Aorta (tissue), 5 donors: Measurements from ENCODE around the gene LRRC4C. TPM values are rescaled to one million over a fixed set of nuclear protein-coding genes. Genes with fewer than 3 reads are reported as not detected.

Experiments
- ATAC-seq: fragments of 200-7000 bp; cut with Tn5 transposase; one replicate; pipeline ENCODE4 v1.9.1; 2022; ENCODE audit warnings: moderate library complexity; ENCODE audit not compliant: low FRiP score
- DNase-seq, 2 donors: peaks; one replicate each; pipeline ENCODE4 v3.0.0-alpha.2; 2020
- H3K27ac ChIP-seq, 2 donors: one replicate each; pipeline ENCODE4 v1.5.1; 2013; ENCODE audit warnings: low read length in 2 of 2, mild to moderate bottlenecking in 2 of 2, moderate library complexity in 2 of 2, control low read depth in 1 of 2, inconsistent platforms in 1 of 2, low read depth in 1 of 2
- H3K27me3 ChIP-seq, 2 donors: one replicate each; pipeline ENCODE4 v1.6.1; 2013; ENCODE audit warnings: control low read depth in 1 of 2, low read length in 1 of 2, mild to moderate bottlenecking in 1 of 2, moderate library complexity in 1 of 2; ENCODE audit not compliant: insufficient read depth in 2 of 2, control insufficient read depth in 1 of 2
- H3K36me3 ChIP-seq, 2 donors: one replicate each; pipeline ENCODE4 v1.6.1; 2013; ENCODE audit warnings: control low read depth in 1 of 2, low read length in 1 of 2, mild to moderate bottlenecking in 1 of 2; ENCODE audit not compliant: insufficient read depth in 2 of 2, control insufficient read depth in 1 of 2
- H3K4me1 ChIP-seq, 2 donors: one replicate each; pipeline ENCODE4 v1.6.1; 2013; ENCODE audit warnings: low read length in 2 of 2, control low read depth in 1 of 2, mild to moderate bottlenecking in 1 of 2, moderate library complexity in 1 of 2; ENCODE audit not compliant: insufficient read depth in 2 of 2, control insufficient read depth in 1 of 2
- H3K4me3 ChIP-seq, 2 donors: one replicate each; pipeline ENCODE4 v1.5.1; 2013; ENCODE audit warnings: low read length in 2 of 2, control low read depth in 1 of 2, mild to moderate bottlenecking in 1 of 2
- H3K9me3 ChIP-seq: one replicate; pipeline ENCODE4 v1.6.1; 2013; ENCODE audit warnings: mild to moderate bottlenecking, low read length; ENCODE audit not compliant: control insufficient read depth
- WGBS, 2 donors: extraction: QIAGEN DNeasy Blood & Tissue Kit; methylation state at CpG; one replicate each; pipeline ENCODE4 v1.1.7; 2013; 5-methylcytosine and 5-hydroxymethylcytosine counted together
- intact Hi-C, 2 donors: fragments of 100-400 bp; cut with DNase I; formaldehyde crosslinking; loops; one replicate each; pipeline versions ENCODE4 v1.14.2 to v1.15.0; 2022
- polyA plus RNA-seq, 2 donors: library from polyadenylated mRNA; stranded (reverse); fragments of 200-250 nt; gene quantifications; one replicate each; pipeline ENCODE4 v1.2.3, GENCODE V29; 2013
- total RNA-seq, 2 donors: library from RNA; stranded (reverse); fragmentation: NEBNext Ultra II Directional; extraction: Animal tissue kit (Norgen Biotek cat#: 25700); gene quantifications; one replicate each; pipeline ENCODE4 v1.2.1, GENCODE V29; 2021
- donor health status: healthy with polysubstance abuse.
- donor health status: Bipolar disorder and iron deficiency.
- donor health status: DM: no; HTN: no; CAD: no.
- donor health status: DM: no; HTN: no; CAD: no.
- donor health status: DM: yes; HTN: yes; CAD: no.

The LRRC4C gene
- total and polyA plus RNA-seq, 4 donors = 0.63 to 1.9 (median 0.97) TPM

DNA sequence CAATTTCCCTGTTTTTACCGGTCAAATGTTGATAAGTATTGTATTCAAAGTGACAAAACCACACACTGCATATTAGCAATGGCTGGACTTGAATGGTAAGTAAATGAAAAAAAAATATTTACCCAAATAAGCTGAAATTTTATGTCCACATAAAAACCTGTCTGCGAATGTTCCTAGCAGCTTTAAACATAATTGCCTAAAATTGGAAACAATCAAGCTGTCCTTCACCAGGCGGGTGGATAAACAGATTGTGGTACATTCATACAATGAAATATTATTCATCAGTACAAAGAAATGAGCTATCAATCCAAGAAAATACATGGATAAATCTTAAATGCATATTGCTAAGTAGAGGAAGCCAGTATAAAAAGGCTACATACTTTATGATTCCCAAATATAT, 1067.8 kb downstream of the LRRC4C start:
- H3K27me3 ChIP-seq = no peaks in the 10 kb centered on the region
- H3K36me3 ChIP-seq = no peaks in the 10 kb centered on the region
- no peaks in the 10 kb centered on the region for H3K9me3 ChIP-seq
- no peak overlapping the region for H3K27ac ChIP-seq
- H3K4me3 ChIP-seq = no peak overlapping the region
- H3K4me1 ChIP-seq = no peaks in the 10 kb centered on the region
- intact Hi-C loops = no loop called here
- 92 to 93% methylated on average over 3 of the region's 3 CpGs for WGBS, 2 donors
- no peak for ATAC-seq
- DNase-seq = no peak

DNA sequence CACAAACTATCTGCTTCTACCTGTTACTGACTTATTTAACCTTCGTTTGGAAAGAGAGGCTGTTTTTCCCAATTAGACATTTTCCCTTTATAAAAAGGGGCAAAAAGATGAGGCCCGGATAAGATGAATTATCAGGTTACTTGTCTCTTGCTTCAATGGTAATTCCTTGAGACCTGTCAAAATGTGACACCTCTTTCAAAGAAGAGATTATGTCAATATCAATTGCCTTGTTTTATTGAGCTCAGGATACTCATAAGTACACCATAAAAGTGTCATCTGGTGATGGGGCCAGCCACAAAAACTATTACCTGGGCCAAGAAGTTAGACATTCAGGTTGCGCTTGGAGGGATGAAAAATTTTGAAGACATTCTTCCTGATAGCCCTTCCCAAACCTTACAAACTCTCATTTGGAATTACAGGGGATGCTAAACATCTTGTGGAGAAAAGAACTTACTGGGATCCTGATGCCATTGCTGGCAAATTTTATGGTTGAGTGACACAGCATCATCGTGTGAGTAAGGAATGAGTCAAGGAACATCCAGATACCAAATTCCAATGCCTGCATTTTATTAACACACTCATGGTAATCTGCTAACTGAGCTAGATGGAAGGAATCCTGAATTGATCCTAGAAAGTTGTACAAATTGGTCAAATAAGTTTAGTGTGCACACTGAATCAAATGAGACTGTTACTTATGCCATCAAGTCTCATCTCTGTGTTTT, 1071.2 kb downstream of the LRRC4C start:
- no peaks in the 10 kb centered on the region for H3K9me3 ChIP-seq
- no peak overlapping the region for H3K4me3 ChIP-seq
- WGBS, 2 donors = 75 to 81% methylated on average over 4 of the region's 4 CpGs
- H3K4me1 ChIP-seq = no peaks in the 10 kb centered on the region
- ATAC-seq (no peak), DNase-seq (no peak)
- intact Hi-C loops = loop anchor here in 1 of 2 donors (10.0 kb wide), 1 partner anchor 57 kb away; no protein-coding TSS in a partner anchor
- H3K27ac ChIP-seq = no peak overlapping the region
- H3K27me3 ChIP-seq = no peaks in the 10 kb centered on the region
- H3K36me3 ChIP-seq = no peaks in the 10 kb centered on the region

DNA sequence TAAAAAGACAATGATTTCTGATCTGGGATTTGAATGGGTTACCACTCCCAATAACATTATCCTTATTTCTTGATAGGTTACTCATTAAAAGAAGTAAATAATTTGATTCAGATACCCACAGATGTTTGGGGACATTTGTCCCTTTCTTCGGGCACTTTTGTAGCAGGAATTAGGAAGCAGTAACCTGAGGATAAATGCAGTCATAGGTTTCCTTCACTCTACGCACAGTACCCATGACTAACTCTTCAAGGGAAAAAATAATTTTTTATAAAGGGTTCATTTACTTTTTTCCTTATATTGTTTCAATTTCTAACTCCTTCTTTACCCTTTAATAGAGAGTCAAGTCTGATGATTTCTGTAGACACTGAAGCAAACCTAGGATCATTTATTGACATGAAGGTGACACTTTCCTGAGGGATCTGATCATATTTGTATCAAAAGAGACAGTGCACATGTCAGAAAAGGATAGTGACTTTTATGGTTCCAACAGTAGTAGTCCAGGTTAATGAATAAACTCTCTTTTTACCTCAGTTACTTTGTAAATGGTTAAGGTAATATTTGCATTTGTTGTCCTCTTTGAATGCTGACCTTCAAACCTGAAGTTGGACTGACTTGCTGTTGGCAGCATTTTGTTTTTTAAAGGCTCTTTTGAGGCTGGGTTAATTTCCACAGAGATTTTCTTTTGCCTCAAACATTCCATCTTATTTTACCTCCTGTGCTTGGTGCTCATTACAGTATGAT, 1072.0 kb downstream of the LRRC4C start:
- no peak for DNase-seq
- H3K27me3 ChIP-seq = no peaks in the 10 kb centered on the region
- 83 to 88% methylated on average over 2 of the region's 2 CpGs for WGBS, 2 donors
- no peak overlapping the region for H3K27ac ChIP-seq
- no peak overlapping the region for H3K4me3 ChIP-seq
- intact Hi-C loops = loop anchor here in 1 of 2 donors (10.0 kb wide), 1 partner anchor 57 kb away; no protein-coding TSS in a partner anchor
- no peaks in the 10 kb centered on the region for H3K4me1 ChIP-seq
- H3K9me3 ChIP-seq = no peaks in the 10 kb centered on the region
- ATAC-seq = no peak
- no peaks in the 10 kb centered on the region for H3K36me3 ChIP-seq

DNA sequence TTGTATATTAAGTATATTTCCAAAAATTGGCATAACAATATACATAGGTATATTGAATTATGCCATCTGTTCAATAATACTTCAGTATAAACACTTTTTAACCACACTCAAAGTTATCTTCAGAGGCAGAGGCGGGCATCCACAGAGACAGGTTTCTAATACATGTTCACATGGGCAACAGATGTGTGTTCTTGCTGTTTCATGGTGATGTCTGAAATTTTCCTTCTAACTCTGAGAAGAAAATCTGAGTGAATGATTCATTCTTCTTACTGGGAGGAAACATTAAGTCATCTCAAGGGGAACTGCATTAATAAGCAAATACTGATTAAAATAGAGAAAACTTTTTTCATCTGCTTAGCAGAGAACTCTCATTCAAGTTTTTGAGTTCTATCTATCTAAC, 1074.5 kb downstream of the LRRC4C start:
- no peaks in the 10 kb centered on the region for H3K36me3 ChIP-seq
- no peaks in the 10 kb centered on the region for H3K9me3 ChIP-seq
- H3K4me1 ChIP-seq = no peaks in the 10 kb centered on the region
- 89 to 95% methylated on average over 1 of the region's 1 CpG for WGBS, 2 donors
- no peak overlapping the region for H3K27ac ChIP-seq
- no peaks in the 10 kb centered on the region for H3K27me3 ChIP-seq
- intact Hi-C loops = loop anchor here in 1 of 2 donors (10.0 kb wide), 1 partner anchor 60 kb away; no protein-coding TSS in a partner anchor
- ATAC-seq = no peak
- no peak for DNase-seq
- no peak overlapping the region for H3K4me3 ChIP-seq

DNA sequence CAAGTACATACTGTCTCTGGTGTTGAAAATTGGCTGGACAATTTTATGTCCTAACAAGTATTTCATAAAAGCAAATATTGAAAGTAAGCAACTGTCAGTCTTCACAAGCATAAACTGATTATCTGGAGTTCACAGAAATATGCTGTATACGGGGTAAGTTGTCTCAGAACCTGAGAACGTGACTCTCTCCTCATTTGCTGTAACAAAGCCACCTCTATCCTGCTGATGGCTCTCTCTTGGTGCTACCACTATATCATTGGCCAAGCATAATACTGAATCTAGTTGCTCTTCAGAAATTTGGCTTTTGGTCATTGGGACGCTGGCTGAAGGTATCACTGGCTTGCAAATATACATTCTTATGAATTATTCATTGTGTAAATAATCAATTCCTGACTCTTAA, 1078.0 kb downstream of the LRRC4C start:
- Histone ChIP-seq H3K4me1 (no peaks in the 10 kb centered on the region), H3K9me3 (no peaks in the 10 kb centered on the region), H3K27me3 (no peaks in the 10 kb centered on the region), H3K36me3 (no peaks in the 10 kb centered on the region), H3K27ac (no peak overlapping the region), H3K4me3 (no peak overlapping the region)
- ATAC-seq (no peak), DNase-seq (no peak)
- 83 to 84% methylated on average over 3 of the region's 3 CpGs for WGBS, 2 donors
- intact Hi-C loops = loop anchor here in 1 of 2 donors (10.0 kb wide), 1 partner anchor 63 kb away; no protein-coding TSS in a partner anchor

DNA sequence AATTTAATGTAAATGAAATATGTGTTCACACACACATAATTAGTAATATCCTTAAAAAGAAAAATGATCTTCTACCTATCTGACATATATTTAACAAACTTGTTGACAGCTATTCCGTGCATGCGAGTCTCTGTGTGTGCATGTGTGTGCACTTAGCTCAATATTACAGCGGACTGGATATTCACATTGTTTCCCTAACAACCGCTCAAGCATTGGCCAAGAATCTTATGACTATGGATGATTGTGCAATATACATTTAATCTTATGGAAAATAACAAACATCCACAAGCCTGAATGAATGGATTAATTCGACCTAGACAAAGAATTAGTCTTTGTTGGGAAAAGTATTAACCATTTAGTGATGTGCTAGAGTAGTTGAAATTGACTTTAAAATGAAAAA, 1078.6 kb downstream of the LRRC4C start:
- Histone ChIP-seq H3K4me3 (no peak overlapping the region), H3K27ac (no peak overlapping the region), H3K9me3 (no peaks in the 10 kb centered on the region), H3K36me3 (no peaks in the 10 kb centered on the region), H3K4me1 (no peaks in the 10 kb centered on the region), H3K27me3 (no peaks in the 10 kb centered on the region)
- ATAC-seq (no peak), DNase-seq (no peak)
- 70 to 79% methylated on average over 5 of the region's 5 CpGs for WGBS, 2 donors
- intact Hi-C loops = loop anchor here in 1 of 2 donors (10.0 kb wide), 1 partner anchor 64 kb away; no protein-coding TSS in a partner anchor

DNA sequence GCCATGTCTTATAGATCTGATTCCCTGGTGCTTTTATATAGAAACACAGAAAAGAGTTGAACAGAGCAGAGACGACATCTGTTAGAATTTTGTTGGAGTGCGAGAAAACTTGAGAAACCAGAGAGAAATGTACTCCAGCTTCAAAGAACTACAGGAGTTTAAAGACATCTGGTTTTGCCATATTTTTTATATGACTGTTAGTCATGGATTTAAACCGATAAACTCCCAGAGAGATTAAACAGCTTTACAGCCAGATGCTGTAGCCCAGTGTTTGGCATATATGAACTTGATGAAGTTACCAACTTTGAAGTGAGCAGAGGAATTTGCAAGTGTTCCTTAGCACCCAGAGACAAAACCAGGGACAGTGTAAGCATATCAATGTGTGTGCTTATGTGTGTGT, 1083.1 kb downstream of the LRRC4C start:
- no peaks in the 10 kb centered on the region for H3K27me3 ChIP-seq
- intact Hi-C loops = no loop called here
- 32 to 41% methylated on average over 3 of the region's 3 CpGs for WGBS, 2 donors
- no peak overlapping the region for H3K4me3 ChIP-seq
- ATAC-seq (no peak), DNase-seq (no peak)
- H3K9me3 ChIP-seq = no peaks in the 10 kb centered on the region
- no peak overlapping the region for H3K27ac ChIP-seq
- H3K36me3 ChIP-seq = no peaks in the 10 kb centered on the region
- no peaks in the 10 kb centered on the region for H3K4me1 ChIP-seq

DNA sequence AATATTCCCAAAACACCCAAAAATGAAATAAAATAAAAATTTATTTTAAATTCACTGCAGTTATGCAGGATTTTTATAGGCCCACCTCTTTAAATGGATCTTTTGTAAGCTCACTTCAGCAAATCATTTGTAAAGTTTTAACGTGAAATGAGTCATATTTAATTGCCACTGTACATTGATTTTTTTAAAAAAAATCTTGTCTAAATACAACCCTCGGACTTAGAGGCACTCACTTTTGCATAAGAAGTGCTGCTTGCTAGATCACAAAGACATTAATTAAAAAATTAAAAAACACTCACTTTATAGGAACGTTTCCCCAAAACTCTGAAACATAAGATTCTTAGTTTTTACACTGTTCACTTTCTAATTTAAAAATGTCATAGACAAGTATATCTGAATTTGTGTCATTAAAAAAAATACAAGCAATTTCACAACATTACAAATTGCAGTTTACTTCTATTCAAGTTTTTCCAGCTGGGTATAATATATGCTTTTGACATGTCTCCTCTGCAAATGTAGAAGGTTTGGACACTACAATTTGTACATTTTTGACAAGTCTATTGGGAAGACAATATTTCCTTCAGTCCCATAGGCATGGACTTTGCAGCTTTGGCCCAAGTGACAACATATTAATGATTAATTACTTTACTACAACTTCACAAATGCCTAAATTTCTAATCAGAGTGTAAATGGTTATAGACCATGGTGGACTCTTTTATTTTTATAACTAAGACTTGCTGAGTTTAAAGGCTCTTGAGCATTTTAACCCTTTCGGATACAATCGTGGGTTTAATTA, 1088.4 kb downstream of the LRRC4C start:
- whole genome bisulfite sequencing, 2 donors = 71 to 75% methylated on average over 5 of the region's 5 CpGs

More for the DNA sequence above, 1088.4 kb downstream of the LRRC4C start:
- Histone ChIP-seq H3K9me3 (no peaks in the 10 kb centered on the region), H3K4me3 (no peak overlapping the region), H3K36me3 (no peaks in the 10 kb centered on the region), H3K27me3 (no peaks in the 10 kb centered on the region), H3K27ac (no peak overlapping the region), H3K4me1 (no peaks in the 10 kb centered on the region)
- intact Hi-C loops = no loop called here
- ATAC-seq (no peak), DNase-seq (no peak)
